GM19395 (cell line): ENCODE measurements around the gene CXCL1.
"Not testable (repeated sequence)": the region's sequence is repeated elsewhere in the genome, so short reads cannot be mapped to it uniquely, and the experiment has no call there.

Experiments used
- ATAC-seq: cut with Tn5 transposase; IDR thresholded peaks from one replicate; pipeline ENCODE4 v1.9.1; 2021; ENCODE audit warnings: mild to moderate bottlenecking, moderate library complexity; ENCODE audit not compliant: unreplicated experiment

CXCL1 gene

GRCh38 chr4:73872316-73873108 lies 3.3 kb downstream of the CXCL1 start:
- ATAC-seq, result no peak

- ATAC-seq, result no peak
Measured at GRCh38 chr4:73874386-73874785, 5.2 kb downstream of the CXCL1 start.

GRCh38 chr4:73875401-73875800 lies 6.2 kb downstream of the CXCL1 start:
- no peak for ATAC-seq

- no peak for ATAC-seq
Measured at GRCh38 chr4:73883306-73883705, 14.1 kb downstream of the CXCL1 start.

- ATAC-seq, result no peak
Measured at GRCh38 chr4:73885574-73886267, 16.5 kb downstream of the CXCL1 start.

GRCh38 chr4:73891326-73891725 lies 22.1 kb downstream of the CXCL1 start:
- no peak for ATAC-seq

GRCh38 chr4:73891739-73892405 lies 22.7 kb downstream of the CXCL1 start:
- no peak for ATAC-seq

GRCh38 chr4:73892966-73893365 lies 23.8 kb downstream of the CXCL1 start:
- no peak for ATAC-seq

GRCh38 chr4:73894001-73894400 lies 24.8 kb downstream of the CXCL1 start:
- no peak for ATAC-seq

- no peak for ATAC-seq
Measured at GRCh38 chr4:73895201-73896175, 26.3 kb downstream of the CXCL1 start.

- ATAC-seq, result no peak
Measured at GRCh38 chr4:73896416-73896815, 27.2 kb downstream of the CXCL1 start.

GRCh38 chr4:73897380-73898136 lies 28.4 kb downstream of the CXCL1 start:
- ATAC-seq, result no peak

- not testable (repeated sequence) for ATAC-seq
Measured at GRCh38 chr4:73899338-73899737, 30.1 kb downstream of the CXCL1 start.

GRCh38 chr4:73901031-73901430 lies 31.8 kb downstream of the CXCL1 start:
- ATAC-seq, result no peak

- ATAC-seq, result no peak
Measured at GRCh38 chr4:73902038-73902637, 32.9 kb downstream of the CXCL1 start.

GRCh38 chr4:73902817-73903547 lies 33.8 kb downstream of the CXCL1 start:
- no peak for ATAC-seq

- no peak for ATAC-seq
Measured at GRCh38 chr4:73904491-73904890, 35.3 kb downstream of the CXCL1 start.

- ATAC-seq, result no peak
Measured at GRCh38 chr4:73908965-73909364, 39.8 kb downstream of the CXCL1 start.

GRCh38 chr4:73911746-73912145 lies 42.6 kb downstream of the CXCL1 start:
- ATAC-seq, result no peak
